Stimulated activated CD4-positive, alpha-beta T cell treated with anti-CD3 and anti-CD28 coated beads, TNF-alpha, amount 100 ng/mL, for 4 hours (primary cell): ENCODE data around the gene SCARF2.
"Not testable (repeated sequence)": the region's sequence is repeated elsewhere in the genome, so short reads cannot be mapped to it uniquely, and the experiment has no call there.

ENCODE experiments used
- DNase-seq, 3 experiments: peaks; one replicate each; pipeline ENCODE4 v3.0.0-alpha.2; 2020; ENCODE audit warnings: low read depth in 3 of 3

SCARF2 gene

GRCh38 chr22:20395181-20395906 is 42.3 kb downstream of the SCARF2 start:
- no peak for DNase-seq

GRCh38 chr22:20393705-20394476 is 43.7 kb downstream of the SCARF2 start, which contains the start of gene ZNF74:
TSS of gene ZNF74 (plus strand) at chr22:20394151. CDS start at chr22:20394629, 478 bp downstream.
- DNase-seq: peak; percentile 62 to 71 (median 67)

GRCh38 chr22:20392983-20393704 is 44.5 kb downstream of the SCARF2 start:
- DNase-seq: no peak

GRCh38 chr22:20392365-20392881 is 45.2 kb downstream of the SCARF2 start:
- not testable (repeated sequence) for DNase-seq

- DNase-seq: no peak
Observed at GRCh38 chr22:20391222-20391621, 46.4 kb downstream of the SCARF2 start.

- no peak for DNase-seq
Observed at GRCh38 chr22:20390394-20390907, 47.2 kb downstream of the SCARF2 start.

GRCh38 chr22:20389288-20389687 is 48.3 kb downstream of the SCARF2 start:
- no peak for DNase-seq

- no peak for DNase-seq
Observed at GRCh38 chr22:20388200-20388599, 49.4 kb downstream of the SCARF2 start.

GRCh38 chr22:20386972-20387371 is 50.7 kb downstream of the SCARF2 start:
- DNase-seq: no peak

GRCh38 chr22:20386336-20386735 is 51.3 kb downstream of the SCARF2 start:
- no peak for DNase-seq

- no peak for DNase-seq
Observed at GRCh38 chr22:20384865-20385264, 52.8 kb downstream of the SCARF2 start.

- DNase-seq: no peak
Observed at GRCh38 chr22:20384171-20384570, 53.5 kb downstream of the SCARF2 start.

GRCh38 chr22:20383538-20383937 is 54.1 kb downstream of the SCARF2 start:
- no peak for DNase-seq

- no peak for DNase-seq
Observed at GRCh38 chr22:20380486-20380885, 57.1 kb downstream of the SCARF2 start.

GRCh38 chr22:20378684-20379083 is 58.9 kb downstream of the SCARF2 start:
- DNase-seq: not testable (repeated sequence)

GRCh38 chr22:20378110-20378509 is 59.5 kb downstream of the SCARF2 start:
- no peak for DNase-seq

GRCh38 chr22:20376983-20377382 is 60.6 kb downstream of the SCARF2 start:
- DNase-seq: not testable (repeated sequence)

GRCh38 chr22:20376281-20376680 is 61.3 kb downstream of the SCARF2 start:
- DNase-seq: not testable (repeated sequence)
